HepG2 (cell line): ENCODE measurements around the gene ALDH3B2. TPM values are rescaled to one million over a fixed set of nuclear protein-coding genes. Genes with fewer than 3 reads are reported as not detected.

Experiments
- ATAC-seq: fragments of 200-7000 bp; cut with Tn5 transposase; 3 replicates; pipeline ENCODE4 v1.9.1; 2020; ENCODE audit warnings: mild to moderate bottlenecking, moderate library complexity
- BruUV-seq: library from RNA; stranded (reverse); fragments of 400-500 nt; replicated peaks from 2 replicates; lab custom pipeline; 2021; lab: Mats Ljungman, UMichigan
- CTCF ChIA-PET: fragments of 300-600 bp; formaldehyde crosslinking; extraction: SDS; loops from one replicate; lab custom pipeline; 2021; ENCODE audit warnings: low total read pairs, inconsistent platforms, low intra/inter-chr PET ratio; lab: Yijun Ruan, JAX
- POLR2A ChIA-PET: fragments of 350-600 bp; sonication (Branson Sonifier 250); formaldehyde crosslinking; loops from one replicate; lab custom pipeline; 2020; ENCODE audit warnings: antibody characterized with exemption, inconsistent platforms; lab: Yijun Ruan, JAX
- DNase-seq: peaks from one replicate; pipeline ENCODE4 v3.0.0-alpha.2; 2015; ENCODE audit warnings: low spot score
- FAIRE-seq: peaks from 3 replicates; lab custom pipeline; 2011; peaks lifted over from hg19 to GRCh38; lab: Jason Lieb, UNC
- H2AFZ ChIP-seq: one replicate; pipeline ENCODE4 v1.6.1; 2011; ENCODE audit warnings: low read length, inconsistent platforms
- H3K27ac ChIP-seq: fragments of 300-600 bp; 3 replicates; pipeline ENCODE4 v1.8.0; 2011; ENCODE audit warnings: mixed run types, mild to moderate bottlenecking, mixed read lengths, low read length, inconsistent platforms; ENCODE audit not compliant: insufficient read depth; ENCODE audit errors: extremely low read length
- H3K27me3 ChIP-seq, 2 experiments: fragments of 200-600 bp in 1 of 2; 2 replicates in 1 of 2; 3 replicates in 1 of 2; pipeline versions ENCODE4 v1.6.0 to v1.8.0; 2011; ENCODE audit warnings: low read length in 2 of 2, mild to moderate bottlenecking in 2 of 2, moderate library complexity in 2 of 2, inconsistent platforms in 1 of 2; ENCODE audit not compliant: insufficient read depth in 2 of 2, control insufficient read depth in 1 of 2
- H3K36me3 ChIP-seq, 2 experiments: fragments of 200-600 bp in 1 of 2; replicated peaks in 1 of 2; 2 replicates in 1 of 2; 3 replicates in 1 of 2; pipeline versions ENCODE4 v1.5.1 to v1.8.0; 2011; ENCODE audit warnings: low read length in 2 of 2, inconsistent platforms in 1 of 2; ENCODE audit not compliant: insufficient read depth in 2 of 2, control insufficient read depth in 1 of 2
- H3K4me1 ChIP-seq: 2 replicates; pipeline ENCODE4 v1.5.1; 2012; ENCODE audit warnings: low read length, inconsistent platforms; ENCODE audit not compliant: insufficient read depth
- H3K4me2 ChIP-seq: 2 replicates; pipeline ENCODE4 v1.6.0; 2011; ENCODE audit warnings: low read depth, low read length, inconsistent platforms
- H3K4me3 ChIP-seq, 3 experiments: fragments of 200-600 bp in 1 of 3; sonication (generic), shearing (Covaris generic) in 1 of 3; replicated peaks in 1 of 3; 2 replicates each; pipeline ENCODE4 v1.5.1; 2011 to 2016; ENCODE audit warnings: low read length in 3 of 3, inconsistent platforms in 2 of 3, low read depth in 2 of 3, mild to moderate bottlenecking in 2 of 3, control low read depth in 1 of 3, mixed read lengths in 1 of 3; ENCODE audit not compliant: insufficient read depth in 1 of 3
- H3K79me2 ChIP-seq: one replicate; pipeline ENCODE4 v1.6.1; 2011; ENCODE audit warnings: low read length, inconsistent platforms; ENCODE audit not compliant: insufficient read depth
- H3K9ac ChIP-seq: 2 replicates; pipeline ENCODE4 v1.6.0; 2011; ENCODE audit warnings: mild to moderate bottlenecking, low read depth, low read length, inconsistent platforms; ENCODE audit not compliant: insufficient read depth
- H3K9me3 ChIP-seq: 2 replicates; pipeline ENCODE4 v1.5.1; 2012; ENCODE audit warnings: mild to moderate bottlenecking, low read length
- H4K20me1 ChIP-seq: 2 replicates; pipeline ENCODE4 v1.6.0; 2011; ENCODE audit warnings: inconsistent platforms, mild to moderate bottlenecking, low read length, moderate library complexity; ENCODE audit not compliant: insufficient read depth
- ARNTL ChIP-seq: sonication (generic); formaldehyde crosslinking; IDR thresholded peaks from 2 replicates; pipeline ENCODE4 v1.4.0; 2020; ENCODE audit warnings: mild to moderate bottlenecking, missing genetic modification reagents
- DRAP1 ChIP-seq: IDR thresholded peaks from 2 replicates; pipeline ENCODE4 v1.6.1; 2016; ENCODE audit warnings: missing genetic modification reagents, missing compliant biosample characterization
- ELF4 ChIP-seq: sonication (generic); formaldehyde crosslinking; IDR thresholded peaks from 2 replicates; pipeline ENCODE4 v1.5.0; 2020; ENCODE audit warnings: missing genetic modification reagents, mild to moderate bottlenecking, moderate library complexity, borderline replicate concordance
- GPN1 ChIP-seq: sonication (generic); formaldehyde crosslinking; IDR thresholded peaks from 2 replicates; pipeline ENCODE4 v1.5.1; 2020; ENCODE audit warnings: missing genetic modification reagents, borderline replicate concordance
- HNF4A ChIP-seq: sonication (generic); formaldehyde crosslinking; IDR thresholded peaks from 2 replicates; pipeline ENCODE4 v1.4.0; 2020; ENCODE audit warnings: missing genetic modification reagents
- MTA3 ChIP-seq: sonication (generic); formaldehyde crosslinking; IDR thresholded peaks from 2 replicates; pipeline ENCODE4 v1.4.0; 2020; ENCODE audit warnings: missing genetic modification reagents
- MYC ChIP-seq: sonication (generic); formaldehyde crosslinking; IDR thresholded peaks from 2 replicates; pipeline ENCODE4 v1.9.0; 2021; ENCODE audit warnings: missing genetic modification reagents, borderline replicate concordance
- NFIC ChIP-seq: IDR thresholded peaks from 2 replicates; pipeline ENCODE4 v1.6.1; 2012; ENCODE audit warnings: mild to moderate bottlenecking, low read length, inconsistent platforms
- NR2F1 ChIP-seq, 2 experiments: fragments of 450-650 bp in 1 of 2; formaldehyde crosslinking in 1 of 2; IDR thresholded peaks; 2 replicates each; pipeline versions ENCODE4 v1.5.0 to v1.6.1; 2016 to 2020; ENCODE audit warnings: mild to moderate bottlenecking in 1 of 2, missing compliant biosample characterization in 1 of 2, missing genetic modification reagents in 1 of 2, moderate library complexity in 1 of 2
- ZNF382 ChIP-seq: sonication (generic); formaldehyde crosslinking; IDR thresholded peaks from 2 replicates; pipeline ENCODE4 v1.5.0; 2020; ENCODE audit warnings: missing genetic modification reagents, mild to moderate bottlenecking, borderline replicate concordance
- ZSCAN5A ChIP-seq: sonication (generic); formaldehyde crosslinking; IDR thresholded peaks from 2 replicates; pipeline ENCODE4 v1.8.0; 2022; ENCODE audit warnings: mild to moderate bottlenecking, missing genetic modification reagents, borderline replicate concordance
- WGBS: methylation state at CpG from one replicate; pipeline ENCODE4 v1.1.6; 2017; ENCODE audit warnings: low lambda C conversion rate; 5-methylcytosine and 5-hydroxymethylcytosine counted together
- in situ Hi-C: cut with HindIII; loops from 2 replicates; pipeline ENCODE4 v1.10.0; 2017; ENCODE audit warnings: low pct_unique_long_range_greater_than_20kb; ENCODE audit not compliant: extremely low pct_ligation_motif_present
- intact Hi-C: fragments of 100-400 bp; cut with micrococcal nuclease; formaldehyde crosslinking; loops from one replicate; pipeline ENCODE4 v1.10.0; 2022; ENCODE audit not compliant: unreplicated experiment
- polyA plus RNA-seq, 8 experiments: library from polyadenylated mRNA; depleted of rRNA in 3 of 8; stranded (reverse) in 7 of 8; unstranded in 1 of 8; fragments of >200 nt; fragmentation: Illumina TruSeq in 4 of 8; extraction: Trizol in 4 of 8; gene quantifications; 2 replicates each; pipeline versions ENCODE4 v1.2.1 to v1.2.3, GENCODE V29; 2011 to 2016; ENCODE audit warnings: low read depth in 4 of 8, missing spikeins in 1 of 8, mixed read lengths in 1 of 8; ENCODE audit not compliant: insufficient read depth in 1 of 8
- total RNA-seq, 5 experiments: library from RNA; depleted of rRNA; stranded (reverse); fragments of >200 nt; fragmentation: Illumina TruSeq; extraction: Trizol; gene quantifications; 2 replicates each; pipeline ENCODE4 v1.2.3, GENCODE V29; 2016; ENCODE audit warnings: low read depth in 1 of 5

Gene ALDH3B2
- total and polyA plus RNA-seq, 2 of the 13 experiments (the other 11 are each of a cell fraction or from before 2014, with no cell fraction given), result not detected

GRCh38 chr11:67627812-67628624 lies 46.4 kb downstream of the ALDH3B2 start:
- Histone ChIP-seq H3K9me3 (no peaks in the 10 kb centered on the region), H3K79me2 (no peaks in the 10 kb centered on the region), H4K20me1 (no peaks in the 10 kb centered on the region), H3K4me1 (peaks cover 48% of the 10 kb centered on the region), H3K4me2 (peak overlapping the region; percentile 91), H3K36me3 (no peaks in the 10 kb centered on the region), H3K4me3 (0 out of 6 replicates have a peak overlapping the region, but pooled peaks of 1 of the 3 experiments have one; percentile 77), H3K9ac (peak overlapping the region; percentile 78; the same call in 1 of the 2 replicates), H3K27me3 (no peaks in the 10 kb centered on the region), H2AFZ (no peak overlapping the region), H3K27ac (no peak overlapping the region)
- in situ Hi-C loops (no loop called here), intact Hi-C loops (no loop called here)
- ATAC-seq (no peak), FAIRE-seq (no peak), DNase-seq (no peak)
- ChIA-PET POLR2A (interaction anchor here (1.4 to 4.8 kb wide), 4 partner anchors 11 to 22 kb away, joined by 4 to 52 read pairs (median 8); partner anchors contain the start of gene ACY3), CTCF (interaction anchor here (2.0 kb wide), 1 partner anchor 32 kb away, joined by 13 read pairs; no protein-coding TSS in a partner anchor)
- WGBS, result 100% methylated on average over 5 of the region's 15 CpGs
- TF ChIP-seq NFIC (no peak), ZNF382 (CRISPR knock-in tag) (no peak), HNF4A (CRISPR knock-in tag) (no peak), DRAP1 (CRISPR knock-in tag) (no peak), MYC (CRISPR knock-in tag) (no peak), MTA3 (CRISPR knock-in tag) (no peak), ZSCAN5A (no peak), NR2F1 (CRISPR knock-in tag; IDR thresholded peaks at IDR 0.05) (no peak), ARNTL (no peak), ELF4 (CRISPR knock-in tag) (no peak), GPN1 (CRISPR knock-in tag) (no peak)
- no TSS peak for BruUV-seq
